Smooth muscle cell (in vitro differentiated cells): ENCODE measurements around the gene LY6G5B. TPM values are rescaled to one million over a fixed set of nuclear protein-coding genes. Genes with fewer than 3 reads are reported as not detected.

Source experiments
- DNase-seq: peaks from one replicate; lab custom pipeline; 2025; ENCODE audit not compliant: unreplicated experiment; lab: John Stamatoyannopoulos, UW
- H2AFZ ChIP-seq: fragments of 200-600 bp; sonication (generic); 2 replicates; pipeline ENCODE4 v1.6.0; 2016; ENCODE audit warnings: antibody characterized with exemption, low read depth, mild to moderate bottlenecking
- H3F3A ChIP-seq: fragments of 200-600 bp; sonication (generic); 2 replicates; pipeline ENCODE4 v1.6.0; 2017; ENCODE audit warnings: antibody characterized with exemption, low read depth
- H3K27ac ChIP-seq: fragments of 200-600 bp; sonication (generic); 2 replicates; pipeline ENCODE4 v1.5.1; 2016; ENCODE audit warnings: low read depth, mild to moderate bottlenecking
- H3K27me3 ChIP-seq: fragments of 200-600 bp; sonication (generic); 2 replicates; pipeline ENCODE4 v1.6.1; 2016; ENCODE audit warnings: low read depth, mild to moderate bottlenecking
- H3K36me3 ChIP-seq: fragments of 200-600 bp; sonication (generic); 2 replicates; pipeline ENCODE4 v1.5.1; 2016; ENCODE audit warnings: low read depth
- H3K4me1 ChIP-seq: fragments of 200-600 bp; sonication (generic); 2 replicates; pipeline ENCODE4 v1.5.1; 2016; ENCODE audit warnings: low read depth
- H3K4me2 ChIP-seq: fragments of 200-600 bp; sonication (generic); 2 replicates; pipeline ENCODE4 v1.6.0; 2016; ENCODE audit warnings: mild to moderate bottlenecking
- H3K4me3 ChIP-seq: fragments of 200-600 bp; sonication (generic); 2 replicates; pipeline ENCODE4 v1.5.1; 2016; ENCODE audit warnings: mild to moderate bottlenecking
- H3K79me2 ChIP-seq: fragments of 200-600 bp; sonication (generic); 2 replicates; pipeline ENCODE4 v1.6.0; 2016; ENCODE audit warnings: low read depth, mild to moderate bottlenecking
- H3K9ac ChIP-seq: fragments of 200-600 bp; sonication (generic); 2 replicates; pipeline ENCODE4 v1.6.0; 2016; ENCODE audit warnings: low read depth
- H3K9me3 ChIP-seq: fragments of 200-600 bp; sonication (generic); replicated peaks from 2 replicates; pipeline ENCODE4 v1.5.1; 2016; ENCODE audit warnings: low read depth
- H4K20me1 ChIP-seq: fragments of 200-600 bp; sonication (generic); 2 replicates; pipeline ENCODE4 v1.6.0; 2016; ENCODE audit warnings: low read depth
- CTCF ChIP-seq: fragments of 200-600 bp; sonication (generic); IDR thresholded peaks from 2 replicates; pipeline ENCODE4 v1.5.1; 2017; ENCODE audit warnings: borderline replicate concordance, mild to moderate bottlenecking, antibody characterized with exemption; ENCODE audit not compliant: insufficient read depth, poor library complexity, severe bottlenecking
- WGBS: methylation state at CpG from one replicate; pipeline ENCODE4 v1.1.7; 2016; ENCODE audit warnings: low lambda C conversion rate; 5-methylcytosine and 5-hydroxymethylcytosine counted together
- polyA plus RNA-seq: library from polyadenylated mRNA; unstranded; fragments of >200 nt; fragmentation: Nextera tagmentation; extraction: Ambion mirVana; gene quantifications from 2 replicates; pipeline ENCODE4 v1.2.1, GENCODE V29; 2016
- total RNA-seq: library from RNA; depleted of rRNA; stranded (reverse); fragments of >200 nt; gene quantifications from 2 replicates; pipeline ENCODE4 v1.2.3, GENCODE V29; 2014

The LY6G5B gene
- total and polyA plus RNA-seq, 2 experiments from 2014 or later = 1.5 to 5.6 TPM

GRCh38 chr6:31627690-31628287, 42.0 kb upstream of the LY6G5B start:
- peaks cover 35% of the 10 kb centered on the region for H3F3A ChIP-seq
- H3K4me2 ChIP-seq = no peak overlapping the region
- no peaks in the 10 kb centered on the region for H3K27me3 ChIP-seq
- peaks cover 88% of the 10 kb centered on the region for H4K20me1 ChIP-seq
- DNase-seq = no peak
- H3K36me3 ChIP-seq = peaks cover 29% of the 10 kb centered on the region
- no peak overlapping the region for H3K27ac ChIP-seq
- H2AFZ ChIP-seq = no peak overlapping the region
- TF ChIP-seq CTCF = no peak
- H3K4me3 ChIP-seq = no peak overlapping the region
- no peaks in the 10 kb centered on the region for H3K9me3 ChIP-seq
- WGBS = 97% methylated on average over 11 of the region's 19 CpGs
- H3K9ac ChIP-seq = no peak overlapping the region
- peaks cover under 1% of the 10 kb centered on the region for H3K4me1 ChIP-seq
- H3K79me2 ChIP-seq = peaks cover 57% of the 10 kb centered on the region

- Histone ChIP-seq H4K20me1 (peaks cover 88% of the 10 kb centered on the region), H3K79me2 (peaks cover 46% of the 10 kb centered on the region)
- TF ChIP-seq CTCF = no peak
These were observed 40.8 kb upstream of the LY6G5B start for GRCh38 chr6:31629014-31629413.

GRCh38 chr6:31630177-31630934, 39.4 kb upstream of the LY6G5B start:
- Histone ChIP-seq H3K27me3 (no peaks in the 10 kb centered on the region), H3K79me2 (peaks cover 33% of the 10 kb centered on the region), H3K4me2 (no peak overlapping the region), H3K4me1 (no peaks in the 10 kb centered on the region), H3F3A (peaks cover 53% of the 10 kb centered on the region), H2AFZ (no peak overlapping the region), H3K36me3 (peaks cover 28% of the 10 kb centered on the region), H3K4me3 (no peak overlapping the region), H3K9ac (no peak overlapping the region), H3K9me3 (no peaks in the 10 kb centered on the region), H4K20me1 (peaks cover 87% of the 10 kb centered on the region), H3K27ac (no peak overlapping the region)
- 99% methylated on average over 25 of the region's 25 CpGs for WGBS
- no peak for TF ChIP-seq CTCF
- no peak for DNase-seq

More at GRCh38 chr6:31629014-31629413, 40.8 kb upstream of the LY6G5B start:
- peaks cover 29% of the 10 kb centered on the region for H3K36me3 ChIP-seq
- H3K27me3 ChIP-seq = no peaks in the 10 kb centered on the region
- H3K4me2 ChIP-seq = no peak overlapping the region
- no peak overlapping the region for H3K4me3 ChIP-seq
- no peak overlapping the region for H2AFZ ChIP-seq
- no peak overlapping the region for H3K27ac ChIP-seq
- DNase-seq = no peak
- peaks cover 45% of the 10 kb centered on the region for H3F3A ChIP-seq
- WGBS = 97% methylated on average over 7 of the region's 7 CpGs
- H3K9me3 ChIP-seq = no peaks in the 10 kb centered on the region
- H3K9ac ChIP-seq = no peak overlapping the region
- no peaks in the 10 kb centered on the region for H3K4me1 ChIP-seq
